RCC 7860 (cell line): ENCODE data around the gene CLSTN1.
A peak's percentile ranks its signal among the peaks of the same experiment; 100 is the strongest.
"Not testable (repeated sequence)": the region's sequence is repeated elsewhere in the genome, so short reads cannot be mapped to it uniquely, and the experiment has no call there.

ENCODE experiments used
- DNase-seq: peaks from one replicate; pipeline ENCODE4 v3.0.0-alpha.2; 2015; ENCODE audit warnings: low spot score
- FAIRE-seq: peaks from 2 replicates; lab custom pipeline; 2012; peaks lifted over from hg19 to GRCh38; lab: Jason Lieb, UNC

The CLSTN1 gene

DNA sequence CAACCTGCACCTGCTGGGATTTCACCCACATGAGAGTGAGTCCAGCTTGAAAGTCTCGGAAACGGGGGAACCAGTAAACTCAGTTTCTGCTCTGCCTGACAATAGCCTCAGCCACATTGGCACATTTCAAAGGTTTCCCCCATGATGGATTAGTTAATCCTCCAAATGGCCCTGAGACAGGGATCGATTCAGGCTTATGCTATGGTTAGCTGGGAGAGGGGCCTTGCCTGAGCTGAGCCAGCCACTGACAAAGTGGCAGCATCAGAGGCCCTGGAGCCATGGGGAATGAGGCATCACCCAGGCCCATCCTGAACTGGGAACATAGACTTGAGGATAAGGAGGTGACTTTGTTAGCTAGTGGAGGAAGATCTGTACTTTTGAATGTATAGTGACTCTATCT, 2.9 kb upstream of the CLSTN1 start:
- DNase-seq (no peak), FAIRE-seq (no peak)

- no peak for DNase-seq
- FAIRE-seq = no peak
Observed at GRCh38 chr1:9826087-9826486, 2.3 kb upstream of the CLSTN1 start.

DNA sequence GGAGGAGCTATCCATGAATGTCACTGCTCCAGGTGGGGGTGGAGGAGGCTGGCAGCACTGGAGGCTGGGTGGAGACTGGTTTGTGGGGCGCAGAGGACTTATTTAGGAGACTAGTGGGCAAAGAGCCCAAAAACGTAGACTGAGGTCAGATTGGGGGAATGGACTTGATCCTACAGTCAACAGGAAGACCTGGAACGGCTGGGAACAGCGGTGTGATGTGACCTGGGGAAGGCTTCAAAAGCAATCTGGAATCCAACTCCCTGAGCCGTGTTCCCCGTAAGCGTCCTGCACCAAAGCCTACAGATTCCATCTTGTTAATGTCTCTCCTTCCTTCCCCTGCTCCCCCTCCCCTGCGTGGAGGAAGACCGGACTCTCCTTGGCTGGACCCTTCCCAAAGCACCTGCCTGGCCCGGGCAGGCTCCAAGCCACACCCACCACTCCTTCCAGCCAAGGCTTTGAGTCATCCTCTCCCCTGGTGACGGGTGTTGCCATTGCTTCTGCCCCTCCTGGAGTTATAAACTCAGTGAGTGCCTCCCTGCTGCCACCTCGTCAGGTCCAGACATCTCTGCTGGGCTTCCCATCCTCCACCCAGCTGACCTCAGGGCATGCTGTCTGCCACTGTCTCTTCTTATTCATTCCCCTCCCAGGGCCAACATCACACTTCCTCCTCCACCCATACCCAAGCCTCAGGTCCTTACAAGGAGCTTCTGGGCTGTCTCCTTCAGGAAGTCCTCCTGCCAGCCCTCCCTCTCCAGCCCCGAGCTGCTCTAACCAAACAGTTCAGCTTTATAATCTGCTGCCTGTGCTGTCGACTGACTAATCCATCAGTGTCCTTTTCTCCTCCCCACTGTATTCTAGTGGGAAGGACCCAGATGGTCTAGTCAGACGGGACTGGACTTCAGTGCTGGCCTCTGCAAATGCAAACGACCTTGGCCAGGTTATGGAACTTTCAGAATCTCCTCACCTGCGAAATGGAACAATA, 1.6 kb upstream of the CLSTN1 start:
- DNase-seq (peak; percentile 98), FAIRE-seq (peak; percentile 91)

DNA sequence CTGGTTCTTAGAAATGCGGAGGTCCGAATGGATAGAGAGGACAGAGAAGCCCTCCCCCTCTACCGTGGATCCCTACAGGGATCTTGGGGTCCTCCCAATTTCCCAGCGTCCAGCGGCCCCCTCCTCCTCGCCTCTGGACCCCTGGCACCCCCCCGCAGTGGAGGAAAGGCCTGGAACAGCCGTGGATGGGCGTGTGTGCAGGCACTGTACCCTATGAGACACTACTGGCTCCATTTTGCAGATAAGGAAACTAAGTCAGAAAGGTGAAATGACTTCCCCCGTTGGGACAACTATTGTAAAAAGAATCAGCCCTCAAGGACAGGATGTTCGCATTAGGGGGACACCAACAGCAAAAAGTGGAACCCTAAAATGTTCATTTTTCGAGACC, 931 bp upstream of the CLSTN1 start:
- no peak for DNase-seq
- FAIRE-seq = no peak

GRCh38 chr1:9823693-9823942, 147 bp downstream of the CLSTN1 start:
- FAIRE-seq = no peak
- no peak for DNase-seq

DNA sequence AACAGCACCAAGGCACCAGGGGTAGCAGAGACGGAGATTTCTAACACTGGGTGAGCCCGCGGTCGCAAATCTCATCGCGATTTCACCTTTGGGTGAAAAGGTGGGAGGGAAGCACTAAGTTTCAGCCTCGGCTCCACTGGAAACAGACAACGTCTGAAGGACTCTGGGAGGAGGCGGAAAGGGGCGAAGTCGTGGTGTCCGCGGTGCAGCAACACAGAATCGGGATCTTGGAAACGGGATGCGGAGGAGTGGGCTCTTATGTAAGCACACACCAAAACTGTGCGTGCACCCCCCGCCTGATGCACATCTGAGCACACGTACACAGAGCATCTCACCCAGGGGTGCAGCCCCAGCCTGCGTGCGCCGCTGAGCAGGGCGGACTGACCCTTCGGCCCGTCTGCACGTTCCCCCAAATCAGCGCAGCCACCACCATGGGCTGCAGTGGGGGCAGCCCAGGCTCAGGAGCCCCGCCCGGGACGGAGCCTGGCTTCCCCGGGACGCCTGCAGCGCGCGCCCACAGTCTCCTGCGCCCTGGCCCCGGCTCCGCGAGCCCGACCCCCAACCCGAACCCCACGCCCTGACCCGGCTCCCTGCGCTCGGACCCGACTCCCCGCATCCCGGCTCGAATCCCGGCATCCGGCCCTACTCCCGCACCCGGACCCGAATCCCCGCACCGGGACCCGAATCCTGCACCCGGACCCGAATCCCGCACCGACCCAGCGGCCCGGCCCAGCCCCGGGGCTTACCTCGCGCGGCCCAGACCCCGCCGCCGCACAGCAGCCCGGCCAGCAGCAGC, 670 bp downstream of the CLSTN1 start:
- no peak for FAIRE-seq
- peak; percentile 13 for DNase-seq

DNA sequence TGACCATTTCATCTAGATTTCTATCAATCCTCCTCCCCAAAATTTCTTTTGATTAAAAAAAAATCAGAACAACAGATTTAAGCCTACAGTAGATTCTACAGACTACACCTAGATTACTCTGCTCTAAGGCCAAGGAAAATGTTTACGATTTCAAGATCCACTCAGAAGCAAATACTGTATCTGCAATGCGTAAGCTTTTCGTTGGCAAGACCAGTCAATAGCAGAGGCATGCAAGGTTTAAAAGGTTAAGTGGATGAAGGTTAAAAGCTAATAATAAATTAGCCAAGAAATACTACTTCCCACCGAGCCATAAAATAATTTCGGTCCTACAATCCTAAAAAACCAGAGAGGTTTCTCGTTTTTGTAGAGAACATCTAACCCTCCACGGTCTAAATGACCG, 1.3 kb downstream of the CLSTN1 start:
- DNase-seq (no peak), FAIRE-seq (no peak)

DNA sequence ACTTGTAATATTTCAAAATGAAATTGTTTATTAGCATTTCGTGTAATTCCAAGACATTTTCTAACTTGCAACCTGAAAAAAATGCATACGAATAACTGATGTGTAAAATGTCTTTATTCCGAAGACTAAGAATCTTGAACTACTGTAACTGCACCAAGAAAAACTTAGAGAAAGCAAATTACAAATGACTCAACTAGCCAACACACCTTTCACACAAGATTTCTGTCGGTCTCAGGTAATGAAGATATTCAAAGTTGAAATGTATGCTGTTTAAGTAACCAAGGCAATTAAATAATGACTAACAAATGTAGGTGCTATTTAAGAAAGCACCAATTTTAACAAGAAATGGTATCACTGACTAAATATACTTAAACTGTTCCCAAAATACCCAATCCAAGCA, 2.1 kb downstream of the CLSTN1 start:
- DNase-seq (no peak), FAIRE-seq (no peak)

- FAIRE-seq (no peak), DNase-seq (no peak)
Observed at GRCh38 chr1:9820521-9820920, 3.2 kb downstream of the CLSTN1 start.

DNA sequence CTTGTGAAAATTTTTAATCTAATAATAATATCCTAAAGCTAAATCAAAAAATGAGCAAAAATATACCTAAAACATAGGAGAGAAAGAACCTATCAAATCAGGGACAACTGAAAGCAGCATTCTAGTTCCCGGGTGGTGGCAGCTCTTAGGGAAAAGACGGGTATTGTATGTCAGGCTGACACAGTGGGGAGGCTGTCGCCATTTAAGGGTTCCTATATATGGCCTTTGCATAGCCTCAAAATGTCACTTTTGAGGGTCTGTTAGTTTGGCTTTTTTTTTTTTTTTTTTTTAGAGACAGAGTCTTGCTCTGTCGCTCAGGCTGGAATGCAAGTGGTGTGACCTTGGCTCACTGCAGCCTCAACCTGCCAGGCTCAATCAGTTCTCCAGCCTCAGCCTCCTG, 6.0 kb downstream of the CLSTN1 start:
- DNase-seq (no peak), FAIRE-seq (no peak)

DNA sequence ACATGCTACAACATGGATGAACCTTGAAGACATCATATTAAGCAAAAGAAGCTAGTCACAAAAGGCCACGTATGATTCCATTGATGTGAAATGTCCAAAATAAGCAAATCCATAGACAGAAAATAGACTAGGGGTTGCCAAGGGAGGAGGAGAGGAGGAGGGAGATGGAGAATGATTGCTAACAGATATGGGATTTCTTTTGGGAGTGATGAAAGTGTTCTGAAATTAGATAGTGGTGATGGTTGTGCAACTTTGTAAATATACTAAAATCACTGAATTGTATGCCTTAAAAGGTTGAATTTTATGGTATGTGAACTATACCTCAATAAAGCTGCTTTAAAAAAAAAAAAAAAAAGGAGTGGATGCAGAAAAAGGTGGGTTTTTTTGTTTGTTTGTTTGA, 7.6 kb downstream of the CLSTN1 start:
- DNase-seq (no peak), FAIRE-seq (no peak)

GRCh38 chr1:9815150-9815549, 8.6 kb downstream of the CLSTN1 start:
- FAIRE-seq = no peak

DNA sequence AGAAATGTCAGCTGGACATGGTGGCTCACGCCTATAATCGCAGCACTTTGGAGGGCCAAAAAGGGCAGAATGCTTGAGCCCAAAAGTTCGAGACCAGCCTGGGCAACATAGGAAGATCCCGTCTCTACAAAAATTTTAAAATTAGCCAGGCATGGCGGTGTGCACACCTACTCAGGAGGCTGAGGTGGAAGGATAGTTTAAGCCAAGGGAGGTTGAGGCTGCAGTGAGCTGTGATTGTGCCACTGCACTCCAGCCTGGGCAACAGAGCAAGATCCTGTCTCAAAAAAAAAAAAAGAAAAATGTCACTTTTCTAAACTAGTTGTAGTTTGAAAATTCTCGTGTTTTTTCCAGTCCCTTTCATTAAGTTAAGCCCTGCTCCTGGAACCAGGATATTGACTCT, 9.1 kb downstream of the CLSTN1 start:
- no peak for FAIRE-seq
- DNase-seq = no peak

More at GRCh38 chr1:9815150-9815549, 8.6 kb downstream of the CLSTN1 start:
- no peak for DNase-seq

GRCh38 chr1:9811239-9811966, 12.4 kb downstream of the CLSTN1 start:
- FAIRE-seq (no peak), DNase-seq (no peak)

GRCh38 chr1:9809100-9809510, 14.7 kb downstream of the CLSTN1 start:
- FAIRE-seq (no peak), DNase-seq (peak; percentile 50)

DNA sequence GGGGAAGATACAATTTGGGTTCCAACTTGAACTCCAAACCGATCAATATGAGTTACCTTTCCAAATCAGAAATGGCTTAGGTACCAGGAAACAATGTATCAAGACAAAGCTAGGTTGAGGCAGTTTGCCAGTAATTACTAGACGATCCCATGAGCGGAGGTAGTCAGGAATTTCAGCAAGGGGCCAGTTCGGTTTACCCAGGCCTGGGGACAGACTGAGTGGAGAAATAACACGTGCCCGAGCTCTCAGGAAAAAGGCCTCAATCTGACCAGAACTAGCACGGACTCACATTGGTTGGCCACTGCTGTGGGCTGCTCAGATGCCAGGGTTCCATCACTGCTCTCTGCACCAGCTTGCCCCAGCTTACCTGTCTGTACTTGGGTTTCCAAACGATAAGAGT, 15.3 kb downstream of the CLSTN1 start:
- DNase-seq = no peak
- FAIRE-seq = no peak

- DNase-seq = no peak
- FAIRE-seq = no peak
Observed at GRCh38 chr1:9807541-9807940, 16.2 kb downstream of the CLSTN1 start.

DNA sequence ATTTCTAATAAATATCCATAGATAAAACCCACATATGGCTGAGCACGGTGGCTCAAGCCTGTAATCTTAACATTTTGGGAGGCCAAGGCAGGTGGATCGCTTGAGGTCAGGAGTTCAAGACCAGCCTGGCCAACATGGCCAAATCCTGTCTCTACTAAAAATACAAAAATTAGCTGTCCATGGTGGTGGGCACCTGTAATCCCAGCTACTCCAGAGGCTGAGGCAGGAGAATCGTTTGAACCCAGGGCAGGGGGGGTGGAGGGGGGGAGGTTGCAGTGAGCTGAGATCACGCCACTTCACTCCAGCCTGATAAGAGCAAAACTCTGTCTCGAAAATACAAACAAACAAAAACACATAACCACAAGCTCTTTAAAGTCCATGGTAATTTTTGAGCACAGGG, 17.8 kb downstream of the CLSTN1 start:
- not testable (repeated sequence) for DNase-seq, FAIRE-seq

GRCh38 chr1:9805006-9805508, 18.7 kb downstream of the CLSTN1 start:
- DNase-seq = no peak
- no peak for FAIRE-seq

DNA sequence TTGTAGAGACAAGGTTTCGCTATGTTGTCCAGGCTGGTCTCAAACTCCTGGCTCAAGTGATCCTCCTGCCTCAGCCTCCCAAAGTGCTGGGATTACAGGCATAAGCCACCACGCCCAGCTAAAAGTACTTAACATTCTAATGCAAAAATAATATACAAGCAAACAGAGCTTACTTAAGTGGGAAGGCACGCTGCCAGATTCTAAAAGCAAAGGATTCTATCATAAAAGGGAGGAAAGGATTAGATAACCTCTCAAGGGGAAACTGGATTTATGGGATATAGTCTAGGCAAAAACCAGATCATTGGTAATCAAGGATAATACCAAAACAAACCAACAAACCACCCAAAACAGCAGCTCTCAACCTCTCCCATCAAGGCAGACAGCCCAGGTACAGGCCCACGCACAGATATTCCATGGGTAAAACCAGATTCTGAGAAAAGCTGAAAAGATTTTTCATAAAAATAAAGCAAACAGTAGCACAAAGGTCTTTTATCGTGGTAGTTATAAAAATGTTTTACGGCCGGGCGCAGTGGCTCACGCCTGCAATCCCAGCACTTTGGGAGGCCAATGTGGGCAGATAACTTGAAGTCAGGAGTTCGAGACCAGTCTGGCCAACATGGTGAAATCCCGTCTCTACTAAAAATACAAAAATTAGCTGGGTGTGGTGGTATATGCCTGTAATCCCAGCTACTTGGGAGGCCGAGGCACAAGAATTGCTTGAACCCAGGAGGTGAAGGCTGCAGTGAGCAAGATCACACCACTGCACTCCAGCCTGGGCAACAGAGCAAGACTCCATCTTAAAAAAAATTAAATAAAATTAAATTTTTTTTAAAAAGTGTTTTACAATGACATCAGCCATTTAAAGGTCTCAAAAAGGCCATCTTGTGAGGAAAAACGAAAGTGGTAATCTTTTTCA, 20.5 kb downstream of the CLSTN1 start:
- FAIRE-seq, DNase-seq: not testable (repeated sequence)
